Calu3 (cell line): ENCODE data around the gene NFKBIB. TPM values are rescaled to one million over a fixed set of nuclear protein-coding genes. Genes with fewer than 3 reads are reported as not detected.
A peak's percentile ranks its signal among the peaks of the same experiment; 100 is the strongest.

Experiments
- BruUV-seq: library from RNA; stranded (reverse); fragments of 400-500 nt; replicated peaks from 2 replicates; lab custom pipeline; 2021; lab: Mats Ljungman, UMichigan
- CTCF ChIA-PET: fragments of 300-600 bp; sonication (Branson Sonifier 250); formaldehyde crosslinking; loops from one replicate; lab custom pipeline; 2022; ENCODE audit warnings: antibody characterized with exemption; lab: Charles Lee
- DNase-seq: peaks from one replicate; pipeline ENCODE4 v3.0.0; 2022
- H3K27ac Mint-ChIP-seq: one replicate; pipeline ENCODE4 v1.8.0; 2022; ENCODE audit warnings: mixed read lengths; ENCODE audit not compliant: unreplicated experiment
- H3K27me3 Mint-ChIP-seq: one replicate; pipeline ENCODE4 v1.8.0; 2022; ENCODE audit warnings: mixed read lengths; ENCODE audit not compliant: unreplicated experiment
- H3K36me3 Mint-ChIP-seq: one replicate; pipeline ENCODE4 v1.8.0; 2022; ENCODE audit warnings: mild to moderate bottlenecking, moderate library complexity, mixed read lengths; ENCODE audit not compliant: insufficient read depth, unreplicated experiment
- H3K4me1 Mint-ChIP-seq: one replicate; pipeline ENCODE4 v1.8.0; 2022; ENCODE audit warnings: mild to moderate bottlenecking, low read depth, mixed read lengths; ENCODE audit not compliant: unreplicated experiment
- H3K4me3 Mint-ChIP-seq: one replicate; pipeline ENCODE4 v1.8.0; 2022; ENCODE audit warnings: mild to moderate bottlenecking, low read depth, moderate library complexity, mixed read lengths; ENCODE audit not compliant: unreplicated experiment
- H3K9me3 Mint-ChIP-seq: one replicate; pipeline ENCODE4 v1.8.0; 2022; ENCODE audit warnings: low read depth, mixed read lengths; ENCODE audit not compliant: unreplicated experiment
- CTCF ChIP-seq: fragments of 200-600 bp; IDR thresholded peaks from one replicate; pipeline ENCODE4 v1.8.0; 2022; ENCODE audit warnings: antibody characterized with exemption; ENCODE audit not compliant: unreplicated experiment
- intact Hi-C: fragments of 100-400 bp; cut with micrococcal nuclease; formaldehyde crosslinking; loops from one replicate; pipeline ENCODE4 v1.10.0; 2022; ENCODE audit not compliant: unreplicated experiment
- total RNA-seq: library from RNA; stranded (reverse); gene quantifications from 2 replicates; pipeline ENCODE4 v1.2.3, GENCODE V29; 2022

The NFKBIB gene
- total RNA-seq, 1 experiment from 2014 or later = 62.6 TPM

- H3K4me1 Mint-ChIP-seq = no peaks in the 10 kb centered on the region
- no peak for DNase-seq
- intact Hi-C loops = no loop called here
- H3K36me3 Mint-ChIP-seq = peaks cover 18% of the 10 kb centered on the region
- no peaks in the 10 kb centered on the region for H3K9me3 Mint-ChIP-seq
- CTCF ChIA-PET = no interaction called here
- no peak overlapping the region for H3K27ac Mint-ChIP-seq
- TF ChIP-seq CTCF = no peak
- no peaks in the 10 kb centered on the region for H3K27me3 Mint-ChIP-seq
- no peak overlapping the region for H3K4me3 Mint-ChIP-seq
- no TSS peak for BruUV-seq
Observed at GRCh38 chr19:38921420-38922274, 21.9 kb downstream of the NFKBIB start.

GRCh38 chr19:38922482-38922881, 22.7 kb downstream of the NFKBIB start:
- TF ChIP-seq CTCF = no peak
- CTCF ChIA-PET = no interaction called here
- intact Hi-C loops = no loop called here
- no peak overlapping the region for H3K4me3 Mint-ChIP-seq
- H3K9me3 Mint-ChIP-seq = no peaks in the 10 kb centered on the region
- no peak for DNase-seq
- H3K27me3 Mint-ChIP-seq = no peaks in the 10 kb centered on the region
- no peaks in the 10 kb centered on the region for H3K4me1 Mint-ChIP-seq
- BruUV-seq = no TSS peak
- H3K27ac Mint-ChIP-seq = no peak overlapping the region
- H3K36me3 Mint-ChIP-seq = peaks cover 18% of the 10 kb centered on the region

GRCh38 chr19:38924388-38924787, 24.6 kb downstream of the NFKBIB start:
- CTCF ChIA-PET = interaction anchor here (0.7 to 1.0 kb wide), 2 partner anchors 12 to 72 kb away, joined by 3 to 4 read pairs; partner anchors contain the start of gene CCER2
- peaks cover 33% of the 10 kb centered on the region for H3K36me3 Mint-ChIP-seq
- no TSS peak for BruUV-seq
- no peaks in the 10 kb centered on the region for H3K9me3 Mint-ChIP-seq
- H3K4me3 Mint-ChIP-seq = no peak overlapping the region
- H3K27ac Mint-ChIP-seq = no peak overlapping the region
- no peaks in the 10 kb centered on the region for H3K27me3 Mint-ChIP-seq
- DNase-seq = no peak
- intact Hi-C loops = no loop called here
- no peak for TF ChIP-seq CTCF
- H3K4me1 Mint-ChIP-seq = peaks cover 12% of the 10 kb centered on the region

- H3K4me1 Mint-ChIP-seq = peaks cover 23% of the 10 kb centered on the region
- no peak for DNase-seq
- H3K36me3 Mint-ChIP-seq = peaks cover 67% of the 10 kb centered on the region
- no peak overlapping the region for H3K4me3 Mint-ChIP-seq
- intact Hi-C loops = no loop called here
- H3K27ac Mint-ChIP-seq = peak overlapping the region; percentile 53
- H3K27me3 Mint-ChIP-seq = no peaks in the 10 kb centered on the region
- no peak for TF ChIP-seq CTCF
- peaks cover 2% of the 10 kb centered on the region for H3K9me3 Mint-ChIP-seq
- BruUV-seq = no TSS peak
- CTCF ChIA-PET = no interaction called here
Observed at GRCh38 chr19:38928391-38929001, 28.7 kb downstream of the NFKBIB start.
